Right lobe of liver (tissue), 4 donors: ENCODE data around the gene TPRA1.

Experiments
- CTCF ChIP-seq, 4 donors: fragments of 200-600 bp in 3 of 4; fragments of 450-650 bp in 1 of 4; IDR thresholded peaks; one replicate each; pipeline versions ENCODE4 v1.5.1 to v1.8.0; 2016 to 2022; ENCODE audit warnings: antibody characterized with exemption in 4 of 4, mild to moderate bottlenecking in 2 of 4
- POLR2A ChIP-seq: fragments of 450-650 bp; IDR thresholded peaks from one replicate; pipeline ENCODE4 v1.6.1; 2017; ENCODE audit warnings: antibody characterized with exemption, mild to moderate bottlenecking
- donor health status: DM: no; HTN: no; CAD: no.
- donor health status: DM: no; HTN: no; CAD: no.
- donor health status: DM: no; HTN: yes; CAD: no.

DNA sequence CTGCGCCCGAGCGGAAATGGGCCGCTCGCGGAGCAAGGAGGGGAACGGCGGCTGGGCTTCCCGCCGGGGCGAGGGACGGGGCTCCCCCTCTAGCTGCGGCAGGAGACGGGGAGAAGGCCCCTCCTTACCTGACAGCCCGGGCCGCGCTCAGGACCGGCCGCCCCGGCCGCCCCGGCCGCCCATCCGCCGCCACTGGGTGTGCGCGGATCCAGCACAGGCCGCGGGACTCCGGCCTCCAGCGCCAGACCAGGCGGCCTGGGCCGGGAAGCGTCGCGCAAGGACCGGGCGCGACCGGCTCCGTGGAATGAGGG, 296 bp downstream of the TPRA1 start:
- TF ChIP-seq CTCF (IDR thresholded peaks at IDR 0.05) (no peak), POLR2A (peak; percentile 61)
